H1 (cell line): ENCODE measurements around the gene PACSIN2.

ENCODE experiments used
- BRCA1 ChIP-seq: IDR thresholded peaks from 2 replicates; pipeline ENCODE4 v1.6.1; 2012; ENCODE audit warnings: low read depth, low read length, improper control_type of control experiment
- EP300 ChIP-seq, 2 experiments: IDR thresholded peaks; 1 replicate in 1 of 2; 2 replicates in 1 of 2; pipeline ENCODE4 v1.6.1; 2011 to 2012; ENCODE audit warnings: low read depth in 2 of 2, low read length in 2 of 2, mild to moderate bottlenecking in 2 of 2, borderline replicate concordance in 1 of 2, inconsistent platforms in 1 of 2, moderate library complexity in 1 of 2
- JUND ChIP-seq: IDR thresholded peaks from 2 replicates; pipeline ENCODE4 v1.6.1; 2011; ENCODE audit warnings: mild to moderate bottlenecking, improper control_type of control experiment, low read length
- POLR2A ChIP-seq, 2 experiments: IDR thresholded peaks; 1 replicate in 1 of 2; 2 replicates in 1 of 2; pipeline ENCODE4 v1.6.1; 2011; ENCODE audit warnings: low read depth in 2 of 2, low read length in 2 of 2, mild to moderate bottlenecking in 2 of 2; ENCODE audit errors: control extremely low read depth in 1 of 2
- POLR2AphosphoS5 ChIP-seq: IDR thresholded peaks from 2 replicates; pipeline ENCODE4 v1.6.1; 2011; ENCODE audit warnings: low read depth, low read length
- SIN3A ChIP-seq, 2 experiments: IDR thresholded peaks in 1 of 2; conservative IDR thresholded peaks in 1 of 2; 2 replicates each; pipeline ENCODE4 v1.6.1; 2011 to 2012; ENCODE audit warnings: low read length in 2 of 2, improper control_type of control experiment in 1 of 2, low read depth in 1 of 2, mild to moderate bottlenecking in 1 of 2
- TF ChIP-seq, protein P1 (sequence below), 3 experiments: IDR thresholded peaks; 1 replicate in 2 of 3; 2 replicates in 1 of 3; pipeline versions ENCODE4 v1.5.1 to v1.6.1; 2011; ENCODE audit warnings: low read length in 3 of 3, mild to moderate bottlenecking in 3 of 3, inconsistent platforms in 2 of 3, low read depth in 1 of 3, moderate library complexity in 1 of 3; ENCODE audit not compliant: insufficient read depth in 1 of 3; ENCODE audit errors: control extremely low read depth in 1 of 3

DNA sequence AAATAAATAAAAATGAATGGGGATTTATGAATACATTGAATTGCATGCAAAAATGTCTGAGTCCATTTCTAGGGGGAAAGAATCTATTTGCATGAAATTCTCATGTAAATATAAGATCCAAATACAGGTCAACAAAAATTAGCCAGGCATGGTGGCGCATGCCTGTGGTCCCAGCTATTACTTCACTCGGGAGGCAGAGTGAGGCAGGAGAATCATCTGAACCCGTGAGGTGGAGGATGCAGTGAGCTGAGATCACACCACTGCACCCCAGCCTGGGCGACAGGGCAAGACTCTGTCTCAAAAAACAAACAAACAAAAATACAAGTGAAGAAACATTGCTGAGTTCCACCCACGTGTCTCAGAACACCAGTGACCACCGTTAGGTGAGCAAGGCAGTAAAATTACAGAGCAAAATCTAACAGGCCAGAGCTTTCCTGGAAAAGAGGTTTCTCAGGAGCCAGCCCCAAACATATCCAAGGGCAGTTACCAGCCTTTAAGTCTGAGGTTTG is 17.3 kb downstream of the PACSIN2 start:
- TF ChIP-seq POLR2A (IDR thresholded peaks at IDR 0.05; ENCODE audit: control extremely low read depth in 1 of 2, low read depth in 2 of 2, low read length in 2 of 2) = no peak
- TF ChIP-seq, protein P1, sequence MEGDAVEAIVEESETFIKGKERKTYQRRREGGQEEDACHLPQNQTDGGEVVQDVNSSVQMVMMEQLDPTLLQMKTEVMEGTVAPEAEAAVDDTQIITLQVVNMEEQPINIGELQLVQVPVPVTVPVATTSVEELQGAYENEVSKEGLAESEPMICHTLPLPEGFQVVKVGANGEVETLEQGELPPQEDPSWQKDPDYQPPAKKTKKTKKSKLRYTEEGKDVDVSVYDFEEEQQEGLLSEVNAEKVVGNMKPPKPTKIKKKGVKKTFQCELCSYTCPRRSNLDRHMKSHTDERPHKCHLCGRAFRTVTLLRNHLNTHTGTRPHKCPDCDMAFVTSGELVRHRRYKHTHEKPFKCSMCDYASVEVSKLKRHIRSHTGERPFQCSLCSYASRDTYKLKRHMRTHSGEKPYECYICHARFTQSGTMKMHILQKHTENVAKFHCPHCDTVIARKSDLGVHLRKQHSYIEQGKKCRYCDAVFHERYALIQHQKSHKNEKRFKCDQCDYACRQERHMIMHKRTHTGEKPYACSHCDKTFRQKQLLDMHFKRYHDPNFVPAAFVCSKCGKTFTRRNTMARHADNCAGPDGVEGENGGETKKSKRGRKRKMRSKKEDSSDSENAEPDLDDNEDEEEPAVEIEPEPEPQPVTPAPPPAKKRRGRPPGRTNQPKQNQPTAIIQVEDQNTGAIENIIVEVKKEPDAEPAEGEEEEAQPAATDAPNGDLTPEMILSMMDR (IDR thresholded peaks at IDR 0.05; ENCODE audit: control extremely low read depth in 1 of 3, insufficient read depth in 1 of 3, low read depth in 1 of 3, low read length in 3 of 3) = no peak
- no peak for TF ChIP-seq JUND
- TF ChIP-seq POLR2AphosphoS5 = no peak
- TF ChIP-seq BRCA1 = no peak
- TF ChIP-seq SIN3A (conservative IDR thresholded peaks at IDR 0.05 in 1 of 2, IDR thresholded peaks at IDR 0.05 in 1 of 2; ENCODE audit: low read depth in 1 of 2, low read length in 2 of 2) = no peak
- no peak for TF ChIP-seq EP300 (IDR thresholded peaks at IDR 0.05; ENCODE audit: borderline replicate concordance in 1 of 2, low read depth in 2 of 2, low read length in 2 of 2)
